Adrenal gland (tissue), 5 donors: ENCODE measurements around the gene SREBF2.

Experiments
- CTCF ChIP-seq, 6 experiments: fragments of 450-650 bp in 4 of 6; fragments of 200-600 bp in 2 of 6; sonication (generic) in 1 of 6; IDR thresholded peaks; 1 replicate in 5 of 6; 2 replicates in 1 of 6; pipeline versions ENCODE4 v1.5.1 to v1.8.0; 2016 to 2021; ENCODE audit warnings: antibody characterized with exemption in 6 of 6, mild to moderate bottlenecking in 2 of 6, moderate library complexity in 1 of 6
- POLR2A ChIP-seq, 2 donors: fragments of 450-650 bp; IDR thresholded peaks; one replicate each; pipeline ENCODE4 v1.6.1; 2017; ENCODE audit warnings: antibody characterized with exemption in 2 of 2, mild to moderate bottlenecking in 2 of 2, moderate library complexity in 1 of 2
- donor health status: DM: no; HTN: no; CAD: no.

- no peak for TF ChIP-seq CTCF (IDR thresholded peaks at IDR 0.05)
- TF ChIP-seq POLR2A (IDR thresholded peaks at IDR 0.05): no peak
Observed at GRCh38 chr22:41847300-41847699, 14.4 kb downstream of the SREBF2 start.
